HG02763 (cell line): Measurements from ENCODE around the gene TOP1.
"Not testable (repeated sequence)": the region's sequence is repeated elsewhere in the genome, so short reads cannot be mapped to it uniquely, and the experiment has no call there.

ENCODE experiments used
- ATAC-seq: cut with Tn5 transposase; IDR thresholded peaks from one replicate; pipeline ENCODE4 v1.9.1; 2021; ENCODE audit warnings: mild to moderate bottlenecking, moderate library complexity; ENCODE audit not compliant: unreplicated experiment

TOP1 gene

DNA sequence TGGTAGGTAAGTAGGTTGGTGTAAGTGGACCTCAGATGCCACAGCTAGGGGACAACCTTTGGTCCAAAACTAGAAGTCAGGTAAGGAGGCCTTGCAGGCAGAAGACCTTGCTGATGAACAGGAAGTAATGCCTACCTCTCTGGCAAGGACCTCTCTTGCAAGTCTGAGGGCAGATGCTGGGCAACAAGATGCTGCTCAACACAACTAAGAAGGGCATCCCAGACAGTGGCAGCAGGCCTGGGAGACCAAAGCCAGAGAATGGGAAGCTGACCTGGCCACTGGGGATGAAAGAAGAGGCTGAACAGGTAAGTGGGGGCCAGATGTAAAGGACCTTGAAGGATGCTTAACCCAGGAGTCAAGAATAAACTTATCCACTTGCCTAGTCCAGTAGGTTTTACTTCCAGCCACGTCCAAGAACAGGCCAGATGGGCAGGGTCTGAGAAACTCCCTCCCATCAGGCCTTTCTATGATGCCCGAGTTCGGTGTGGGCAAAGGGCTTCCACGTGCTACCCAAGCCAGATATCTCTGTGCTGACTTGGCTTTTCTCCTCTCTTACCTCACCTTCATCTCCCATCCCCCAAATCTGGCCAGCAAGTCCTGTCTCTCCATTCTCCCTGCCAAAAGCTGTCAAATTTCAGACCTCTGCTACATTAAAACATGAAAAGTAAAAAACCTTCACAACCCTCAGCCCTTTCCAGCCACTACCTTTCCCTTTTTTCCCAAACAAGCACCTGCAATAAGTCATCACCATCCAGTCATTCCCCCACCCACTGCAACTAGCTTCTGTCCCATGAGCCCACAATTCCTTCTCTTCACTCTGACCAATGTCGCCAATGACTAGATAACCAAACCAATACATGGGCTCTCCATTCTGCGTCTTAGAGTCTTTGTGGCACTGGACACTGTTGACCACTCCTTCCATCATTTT lies 97.2 kb downstream of the TOP1 start:
- no peak for ATAC-seq

DNA sequence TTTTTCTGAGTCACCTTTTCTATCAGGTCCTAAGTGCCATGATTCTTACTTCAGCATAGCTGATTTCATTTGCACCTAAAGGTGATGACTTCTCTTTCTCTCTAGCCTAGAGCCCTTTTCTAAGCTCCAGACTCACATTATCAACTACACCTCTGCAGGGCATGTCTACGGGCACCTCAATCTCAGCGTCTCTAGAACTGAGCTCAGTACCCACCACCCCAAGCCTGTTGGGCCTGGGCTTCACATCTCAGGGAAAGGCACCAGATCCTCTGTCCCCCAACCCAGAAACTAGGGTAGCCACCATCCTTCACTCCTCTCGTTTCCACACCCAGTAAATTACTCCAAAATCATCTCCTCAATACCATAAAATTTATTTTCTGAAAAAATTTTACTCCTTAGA lies 98.1 kb downstream of the TOP1 start:
- ATAC-seq: no peak

DNA sequence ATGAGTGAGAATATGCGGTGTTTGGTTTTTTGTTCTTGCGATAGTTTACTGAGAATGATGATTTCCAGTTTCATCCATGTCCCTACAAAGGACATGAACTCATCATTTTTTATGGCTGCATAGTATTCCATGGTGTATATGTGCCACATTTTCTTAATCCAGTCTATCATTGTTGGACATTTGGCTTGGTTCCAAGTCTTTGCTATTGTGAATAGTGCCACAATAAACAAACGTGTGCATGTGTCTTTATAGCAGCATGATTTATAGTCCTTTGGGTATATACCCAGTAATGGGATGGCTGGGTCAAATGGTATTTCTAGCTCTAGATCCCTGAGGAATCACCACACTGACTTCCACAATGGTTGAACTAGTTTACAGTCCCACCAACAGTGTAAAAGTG lies 99.7 kb downstream of the TOP1 start:
- not testable (repeated sequence) for ATAC-seq

DNA sequence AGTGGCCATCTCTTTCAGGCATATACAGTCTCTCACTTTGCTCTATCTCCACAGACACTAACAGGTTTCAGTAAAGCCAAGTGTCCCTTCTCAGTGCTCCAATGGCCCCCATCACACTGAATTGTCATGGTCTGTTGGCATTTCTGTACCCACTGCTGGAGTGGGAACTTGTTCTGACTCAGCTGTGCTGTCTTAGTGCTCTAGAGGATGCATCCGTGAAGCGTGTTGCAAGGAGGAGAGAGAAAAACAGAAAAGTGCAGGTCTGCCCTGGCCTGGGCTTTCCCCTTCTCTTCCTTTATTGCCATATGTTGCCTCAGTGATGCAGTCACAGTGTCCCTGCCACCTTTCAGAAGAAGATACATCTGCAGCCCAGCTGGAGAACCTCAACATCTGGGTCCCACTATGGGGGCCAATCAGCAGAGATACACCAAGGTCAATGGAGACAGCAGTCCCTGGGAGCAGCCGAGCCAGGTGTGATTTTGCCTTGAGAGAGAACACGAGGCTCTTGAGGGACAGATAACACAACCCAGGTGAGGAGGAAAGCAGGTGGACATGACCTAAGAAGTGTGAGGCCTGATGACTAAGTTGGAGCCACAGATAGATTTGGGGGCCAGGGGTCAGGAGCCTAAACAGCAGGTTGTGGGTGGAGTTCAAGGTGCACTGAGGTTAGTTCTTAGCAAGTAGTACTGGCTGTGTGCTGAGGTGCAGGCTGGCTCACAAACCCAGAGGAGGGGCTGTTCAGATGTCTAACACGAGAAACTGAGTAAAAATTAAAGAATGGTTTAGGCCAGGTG lies 103.2 kb downstream of the TOP1 start:
- ATAC-seq: no peak

DNA sequence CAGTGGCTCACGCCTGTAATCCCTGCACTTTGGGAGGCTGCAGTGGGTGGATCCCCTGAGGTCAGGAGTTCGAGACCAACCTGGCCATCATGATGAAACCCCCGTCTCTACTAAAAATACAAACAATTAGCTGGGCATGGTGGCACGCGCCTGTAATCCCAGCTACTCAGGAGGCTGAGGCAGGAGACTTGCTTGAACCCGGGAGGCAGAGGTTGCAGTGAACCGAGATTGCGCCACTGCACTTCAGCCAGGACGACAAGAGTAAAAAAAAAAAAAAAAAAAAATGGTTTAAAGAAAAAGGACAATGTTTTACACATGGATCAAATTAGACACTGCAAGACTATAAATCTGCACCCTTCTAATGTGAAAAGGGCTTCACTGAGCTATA lies 103.8 kb downstream of the TOP1 start:
- not testable (repeated sequence) for ATAC-seq

DNA sequence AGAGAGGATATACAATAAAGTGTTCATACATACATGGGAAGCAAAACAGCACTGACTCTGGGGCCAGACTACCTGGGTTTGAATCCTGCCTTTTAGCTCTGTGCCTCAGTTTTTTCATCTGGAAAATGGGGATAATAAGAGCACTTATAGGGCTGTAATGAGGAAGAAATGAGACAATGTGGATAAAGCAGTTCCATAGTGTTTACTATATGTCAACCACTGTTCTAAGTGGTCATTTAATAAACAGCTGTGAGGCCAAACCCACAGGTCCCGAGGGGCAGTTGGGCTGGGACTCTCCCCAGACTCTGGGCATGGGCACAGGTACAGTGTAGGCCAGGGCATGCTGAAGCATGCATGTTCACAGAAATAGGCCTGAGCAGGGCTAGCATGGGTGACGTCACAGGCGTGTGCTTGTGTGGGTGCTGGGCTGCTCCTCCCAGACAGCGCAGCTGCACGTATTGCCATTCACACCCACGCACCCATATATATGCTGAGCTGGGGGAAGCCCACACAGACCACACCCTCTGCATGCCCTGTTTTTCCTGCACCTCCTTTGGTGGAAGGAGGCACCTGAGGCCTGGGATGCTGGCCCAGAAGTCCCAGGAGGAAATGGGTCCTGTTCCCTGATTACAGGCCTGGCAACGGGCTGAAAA lies 105.2 kb downstream of the TOP1 start:
- peak; percentile 60 for ATAC-seq

DNA sequence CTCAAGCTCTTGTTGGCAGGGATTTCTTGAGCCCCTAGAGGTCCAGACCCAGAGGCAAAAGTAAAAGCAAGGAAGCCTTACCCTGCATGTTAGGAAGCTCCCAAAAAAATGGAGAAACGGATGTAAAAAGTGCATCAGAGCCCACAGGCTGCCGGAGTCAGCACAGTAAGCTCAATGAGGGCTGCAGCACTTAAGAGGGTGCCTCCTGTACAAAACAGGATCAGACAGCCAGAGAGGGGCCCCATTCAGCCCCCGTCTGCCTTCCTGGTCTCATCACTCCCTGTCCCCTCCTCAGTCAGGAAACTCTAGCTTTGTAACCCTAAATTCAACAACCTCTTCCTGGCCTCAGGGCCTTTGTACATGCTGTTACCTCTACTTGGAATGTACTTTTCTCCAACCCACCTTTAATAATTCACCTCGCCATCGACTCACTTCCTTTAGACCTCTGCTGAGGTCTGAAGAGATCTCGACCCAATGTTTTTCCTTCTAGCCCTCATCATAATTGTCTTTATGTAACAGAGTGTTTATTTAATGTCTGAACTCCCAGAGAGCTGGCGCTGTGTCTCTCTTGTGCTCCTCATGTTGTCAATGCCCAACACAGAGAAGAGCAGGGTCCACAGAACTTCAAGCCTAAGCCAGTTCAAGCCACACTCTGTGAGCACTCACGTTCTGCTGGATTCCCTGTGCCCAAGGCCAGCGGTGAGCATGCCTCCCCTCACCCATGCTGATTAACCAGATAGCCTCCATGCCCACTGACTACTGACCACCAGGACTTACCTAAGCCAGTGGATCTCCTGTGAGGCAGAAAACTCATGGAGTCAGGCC lies 106.0 kb downstream of the TOP1 start:
- ATAC-seq: no peak

DNA sequence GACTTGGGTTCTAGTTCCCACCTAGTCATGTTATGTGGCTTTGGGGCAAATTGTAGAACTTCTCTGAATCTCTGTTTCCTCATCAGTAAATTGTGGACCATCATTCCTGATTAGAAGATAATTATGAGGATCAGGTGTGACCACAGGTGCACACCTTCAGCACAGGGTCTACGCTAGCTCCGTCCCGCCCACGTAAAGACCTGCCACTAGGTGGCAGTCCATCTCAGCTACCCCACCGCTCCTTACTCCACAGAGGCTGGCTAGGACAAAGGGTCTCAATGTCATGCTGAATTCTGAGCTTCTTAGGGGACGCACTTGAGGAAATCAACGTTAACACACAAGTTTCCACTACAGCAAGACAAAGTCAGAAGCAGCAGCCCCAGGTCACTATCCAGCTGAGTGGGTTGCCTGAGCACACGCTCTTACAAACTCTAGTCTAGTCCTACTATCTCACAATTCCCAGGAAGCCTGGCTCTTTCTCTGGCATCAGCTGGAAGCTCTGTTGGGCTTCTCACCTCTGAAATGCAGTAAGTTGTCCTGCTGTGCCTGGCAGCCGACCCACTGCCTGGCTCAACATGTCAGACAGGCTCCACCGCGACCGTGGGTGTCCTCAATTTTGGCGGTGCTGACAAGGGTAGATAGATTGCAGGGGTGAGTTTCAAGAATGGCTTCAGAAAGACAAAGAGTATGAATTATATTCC lies 106.7 kb downstream of the TOP1 start:
- no peak for ATAC-seq

DNA sequence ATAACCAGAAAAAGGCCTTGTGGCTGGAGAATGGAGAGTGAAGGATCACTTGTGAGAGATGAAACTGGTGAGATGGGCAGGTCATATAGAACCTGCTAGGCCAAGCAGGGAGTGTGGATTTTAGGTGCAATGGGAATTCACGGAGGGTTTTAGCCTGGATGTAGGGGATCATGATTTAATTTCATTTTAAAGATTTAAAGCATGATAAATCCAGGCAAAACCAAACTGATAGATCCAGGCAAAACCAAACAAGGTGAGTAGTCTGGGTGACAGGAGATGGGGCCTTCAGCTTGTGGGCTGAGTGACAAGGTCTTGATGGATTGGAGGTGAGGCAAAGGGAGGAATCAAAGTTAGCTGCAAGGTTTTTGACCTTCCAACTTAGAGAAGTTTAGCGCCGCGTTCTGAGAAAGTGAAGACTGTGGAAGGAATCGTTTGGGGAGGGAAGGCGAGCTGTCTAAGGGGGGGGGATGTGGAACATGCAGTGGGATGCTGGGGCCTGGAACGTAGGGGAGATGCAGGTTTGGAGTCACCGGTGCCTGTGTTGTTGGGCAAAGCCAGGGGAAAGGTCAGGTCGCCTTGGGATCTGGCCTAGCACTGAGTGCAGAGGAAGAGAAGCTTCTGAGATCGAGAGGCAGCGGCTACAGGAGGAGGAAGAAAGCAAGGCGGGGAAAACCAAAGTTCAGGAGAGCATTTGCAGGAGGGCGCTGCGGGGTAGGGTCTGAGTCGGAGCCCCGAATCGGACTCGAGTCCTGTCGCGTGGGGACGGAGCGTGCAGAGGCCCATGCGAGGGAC lies 107.5 kb downstream of the TOP1 start:
- no peak for ATAC-seq

DNA sequence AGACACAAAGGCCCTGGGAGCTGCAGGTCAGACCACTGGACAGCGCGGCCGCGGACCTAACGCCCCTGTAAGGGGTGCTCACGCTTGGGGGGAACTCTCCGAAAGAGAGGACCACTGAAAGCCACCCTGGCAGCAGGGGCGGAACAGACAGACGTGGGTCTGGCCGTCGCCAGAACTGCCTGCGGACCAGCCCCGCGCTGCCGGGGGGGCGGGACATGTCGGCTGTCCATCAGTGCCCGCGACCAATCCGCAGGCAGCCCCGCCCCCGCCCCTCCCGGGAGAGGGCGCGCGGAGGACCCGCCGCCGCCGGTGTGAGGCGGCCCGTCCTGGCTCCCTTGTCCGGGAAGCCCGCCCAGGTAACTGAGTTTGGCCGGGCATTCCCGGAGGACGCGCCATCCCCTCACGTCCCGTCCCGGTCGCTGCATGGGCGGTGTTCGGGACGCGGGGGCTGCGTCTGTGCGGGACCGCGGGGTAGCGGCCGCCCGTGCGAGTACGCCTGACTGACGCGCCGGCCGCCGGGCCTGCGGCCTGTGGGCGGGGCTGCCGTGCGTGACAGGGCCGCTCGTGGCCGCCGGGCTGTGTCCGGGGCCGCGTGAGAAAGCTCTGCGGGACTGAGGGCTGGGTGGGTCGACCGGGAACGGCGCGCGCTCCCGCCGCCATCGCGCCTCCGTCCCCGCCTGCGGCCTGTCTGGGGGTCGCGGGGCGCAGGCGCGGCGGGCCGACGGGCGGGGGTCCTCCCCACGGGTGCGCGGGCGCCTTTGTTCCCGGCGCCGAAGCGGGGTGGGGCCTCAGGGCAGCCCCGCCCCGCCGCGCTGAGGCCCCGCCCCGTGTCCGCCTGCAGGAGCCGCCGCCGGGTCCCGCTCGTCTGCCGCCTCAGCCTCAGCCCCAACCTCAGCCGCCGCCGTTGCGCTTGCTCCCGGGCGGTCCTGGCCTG lies 108.3 kb downstream of the TOP1 start, which contains the start of gene PLCG1:
TSS of gene PLCG1 (plus strand) at position 864 of the 934 bp plus-strand sequence. CDS start 99 bp downstream, outside the sequence.
- ATAC-seq: peak; percentile 43

DNA sequence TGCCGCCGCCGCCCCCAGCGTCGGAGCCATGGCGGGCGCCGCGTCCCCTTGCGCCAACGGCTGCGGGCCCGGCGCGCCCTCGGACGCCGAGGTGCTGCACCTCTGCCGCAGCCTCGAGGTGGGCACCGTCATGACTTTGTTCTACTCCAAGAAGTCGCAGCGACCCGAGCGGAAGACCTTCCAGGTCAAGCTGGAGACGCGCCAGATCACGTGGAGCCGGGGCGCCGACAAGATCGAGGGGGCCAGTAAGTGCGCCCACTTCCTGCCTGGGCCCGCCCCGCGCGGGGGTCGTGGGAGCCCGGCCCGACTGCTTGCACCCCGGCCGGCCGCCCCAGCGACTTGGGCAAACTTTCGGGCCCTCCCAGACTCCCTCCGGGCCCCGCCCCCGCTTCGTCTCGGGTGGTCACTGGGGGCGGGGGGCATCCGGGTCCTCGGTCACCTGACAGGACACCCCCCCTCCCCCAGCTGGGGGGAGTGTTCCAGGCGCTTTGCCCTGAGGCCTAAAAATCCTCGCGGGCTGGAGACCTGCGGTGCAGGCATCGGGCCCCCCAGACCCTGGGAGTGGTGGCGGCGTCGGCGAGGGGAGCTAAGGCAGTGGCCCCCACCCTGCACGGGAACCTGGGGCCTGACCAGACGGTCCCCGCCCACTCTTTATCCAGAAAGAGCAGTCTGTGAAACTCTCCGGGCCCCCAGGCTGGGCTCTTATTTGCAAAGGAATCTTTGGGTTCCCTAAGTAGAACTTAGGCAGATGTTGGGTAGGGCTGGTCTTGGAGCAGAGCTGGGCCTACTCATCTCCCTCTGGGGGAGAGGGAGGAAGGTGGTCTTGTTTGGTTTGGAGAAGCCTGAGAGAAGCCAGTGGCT lies 109.2 kb downstream of the TOP1 start:
- no peak for ATAC-seq

DNA sequence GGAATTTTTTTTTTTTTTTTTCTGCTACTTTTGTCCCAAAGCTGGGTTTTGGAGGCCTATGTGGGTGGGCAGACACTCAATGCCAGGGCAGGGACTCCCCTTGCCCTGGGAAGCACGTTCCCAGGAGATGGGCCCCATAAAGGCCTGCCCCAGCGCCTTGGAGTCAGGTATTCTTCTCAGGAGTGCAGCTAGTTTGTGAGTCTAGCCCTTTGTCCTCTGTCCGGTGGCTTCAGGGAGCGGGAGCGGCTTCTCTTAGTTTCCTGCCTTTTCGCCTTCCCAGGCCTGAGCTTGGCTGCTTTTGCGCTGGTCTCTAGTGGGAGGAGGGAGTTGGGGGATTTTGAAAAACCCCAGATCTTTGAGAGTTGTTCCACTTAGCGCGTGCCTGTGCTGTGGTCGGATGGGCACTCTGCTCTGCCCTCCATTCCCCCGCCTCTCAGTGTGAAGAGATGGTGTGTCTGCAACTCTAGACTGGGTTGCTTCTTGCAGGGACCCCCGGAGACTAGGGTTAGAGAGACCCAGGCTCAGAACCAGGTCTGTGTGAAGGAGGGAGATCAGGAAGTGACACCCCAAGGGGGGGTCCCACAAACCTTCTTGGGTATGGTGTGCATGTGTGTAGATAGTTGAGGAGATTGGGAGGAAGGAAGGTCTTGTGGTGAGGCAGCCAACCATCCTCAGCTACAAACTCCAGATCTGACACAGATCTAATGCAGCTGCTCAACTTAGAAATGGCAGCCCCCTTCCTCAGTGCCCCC lies 110.0 kb downstream of the TOP1 start:
- no peak for ATAC-seq

DNA sequence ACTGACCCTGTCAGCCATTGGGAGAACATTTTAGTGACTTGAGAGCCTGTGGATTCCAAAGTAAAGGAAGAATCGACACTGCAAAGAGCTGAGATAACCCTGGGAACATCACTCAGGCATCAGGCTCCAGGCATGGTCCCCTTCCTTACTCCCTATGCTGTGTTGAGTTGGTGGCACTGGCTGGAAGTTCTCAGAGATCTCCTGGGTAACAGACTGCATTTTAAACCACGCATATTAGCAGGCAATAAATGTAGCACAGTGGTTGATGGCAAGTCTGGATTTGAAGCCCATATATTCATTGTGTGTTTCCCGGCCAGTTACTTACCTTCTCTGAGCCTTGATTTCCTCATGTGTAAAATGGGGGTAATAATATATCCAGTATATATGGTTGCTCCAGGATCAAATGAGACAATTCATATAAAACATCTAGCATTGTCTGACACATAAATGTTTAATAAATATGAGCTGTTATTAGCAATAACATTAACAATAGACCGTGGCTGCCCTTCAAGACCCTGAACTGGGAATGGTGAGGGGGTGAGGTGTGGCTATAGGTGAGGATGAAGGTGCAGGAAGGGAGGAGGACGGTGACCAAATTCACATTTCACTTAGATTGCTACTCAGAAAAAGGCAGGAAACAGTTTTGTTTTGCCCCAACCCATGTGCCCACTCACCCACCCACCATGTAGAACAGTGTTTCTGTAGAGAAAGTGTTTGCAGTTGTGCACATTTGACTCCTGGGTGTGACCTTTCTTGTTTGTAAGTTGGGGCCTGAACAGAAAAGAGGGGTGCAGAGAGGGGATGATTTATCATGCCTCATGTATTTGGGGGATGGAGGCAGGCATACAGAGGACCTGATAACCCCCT lies 110.8 kb downstream of the TOP1 start:
- no peak for ATAC-seq

DNA sequence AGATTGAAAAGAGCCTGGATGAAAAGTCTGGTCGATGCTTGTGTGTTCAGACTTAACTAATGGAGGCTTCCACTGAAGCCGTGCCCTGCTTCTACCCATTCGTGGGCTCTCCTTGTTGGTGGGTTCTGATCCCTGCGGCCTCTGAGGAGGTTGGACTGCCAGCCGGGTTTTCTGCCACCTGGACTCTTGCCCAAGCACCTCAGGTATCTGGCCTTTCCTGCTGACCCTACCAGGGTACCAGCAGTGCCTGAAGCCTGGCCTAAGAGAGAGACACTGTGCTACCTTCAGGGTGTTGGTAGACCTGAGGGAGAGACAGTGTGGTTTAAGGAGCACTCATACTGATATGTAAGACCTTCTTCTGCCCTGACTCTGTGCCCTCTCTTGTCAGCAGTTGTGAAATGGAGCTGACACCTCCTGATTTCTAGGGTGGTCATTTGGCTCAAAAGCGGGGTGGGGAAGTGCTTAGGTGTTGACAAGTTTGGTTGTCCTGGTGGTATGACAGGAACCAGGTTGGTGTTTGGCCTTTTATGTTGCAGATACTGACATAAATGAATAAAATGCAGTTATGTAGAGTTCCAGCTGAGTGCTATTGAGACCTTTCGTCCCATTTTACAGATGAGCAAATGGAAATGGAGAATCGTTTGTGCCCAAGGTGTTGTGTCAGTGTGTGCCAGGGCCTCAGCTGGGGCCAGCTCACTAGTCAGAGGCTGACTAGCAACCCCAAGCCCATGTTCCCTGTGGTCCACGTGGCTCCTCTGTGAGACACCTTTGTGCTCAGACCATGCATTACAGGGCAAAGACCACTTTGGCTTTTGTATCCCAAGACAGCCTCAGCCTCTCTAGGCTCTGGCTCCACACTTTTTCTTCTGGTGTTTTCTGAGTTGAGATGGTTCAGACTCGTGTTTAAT lies 111.9 kb downstream of the TOP1 start:
- no peak for ATAC-seq
